Measurements from ENCODE around the gene REN.

REN gene

DNA sequence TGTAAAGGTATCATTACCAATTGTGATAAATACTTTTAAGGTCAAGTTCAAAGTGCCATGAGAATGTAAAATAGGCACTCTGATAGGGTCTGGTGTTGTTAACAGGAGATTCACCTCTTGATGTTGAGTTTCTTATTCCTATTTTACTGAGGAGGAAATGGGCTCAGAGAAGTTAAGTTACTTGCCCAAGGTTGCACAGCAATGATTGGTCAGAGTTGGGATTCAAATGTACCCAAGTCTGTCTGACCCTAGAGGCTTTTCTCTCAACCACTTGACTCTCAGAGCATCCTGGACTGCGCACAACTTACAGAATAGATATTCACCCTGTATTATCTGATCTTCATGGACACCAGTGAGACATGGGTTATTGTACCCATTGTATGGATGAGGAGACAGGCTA lies 59.3 kb downstream of the REN start:
- no peak for DNase-seq

DNA sequence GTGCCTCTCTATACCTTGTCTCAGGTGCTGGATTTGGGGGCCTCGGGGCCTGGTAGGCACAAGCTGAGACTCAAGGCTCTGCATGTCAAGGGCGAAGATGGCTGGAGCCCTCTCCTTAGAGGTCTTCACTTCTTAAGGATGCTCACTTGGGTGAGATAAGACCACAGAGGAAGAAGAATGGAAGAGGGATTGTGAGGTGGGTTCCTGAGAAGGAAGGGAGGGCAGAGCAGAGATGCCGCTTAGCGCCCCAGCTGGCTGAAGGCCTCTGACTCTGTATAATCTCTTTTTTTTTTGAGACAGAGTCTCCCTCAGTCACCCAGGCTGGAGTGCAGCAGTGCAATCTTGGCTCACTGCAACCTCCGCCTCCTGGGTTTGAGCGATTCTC lies 61.0 kb downstream of the REN start:
- DNase-seq, result no peak

Data from fibroblast of skin of right biceps (primary cell).